PC-9 (cell line): ENCODE measurements around the gene DBN1. TPM values are rescaled to one million over a fixed set of nuclear protein-coding genes. Genes with fewer than 3 reads are reported as not detected.

ENCODE experiments used
- BruUV-seq: library from RNA; stranded (reverse); fragments of 400-500 nt; replicated peaks from 2 replicates; lab custom pipeline; 2021; lab: Mats Ljungman, UMichigan
- CTCF ChIA-PET: fragments of 300-600 bp; sonication (Branson Sonifier 250); formaldehyde crosslinking; loops from one replicate; lab custom pipeline; 2022; ENCODE audit warnings: antibody characterized with exemption; lab: Charles Lee
- POLR2A ChIA-PET: fragments of 300-600 bp; sonication (Branson Sonifier 250); formaldehyde crosslinking; loops from one replicate; lab custom pipeline; 2022; ENCODE audit warnings: antibody characterized with exemption; ENCODE audit not compliant: unreplicated experiment; lab: Charles Lee
- DNase-seq, 2 experiments: peaks; one replicate each; pipeline versions ENCODE4 v3.0.0 to v3.0.0-alpha.2; 2015 to 2022; ENCODE audit warnings: mixed read lengths in 1 of 2
- H2AFZ ChIP-seq: fragments of 200-600 bp; sonication (generic); 2 replicates; pipeline ENCODE4 v1.8.1; 2017; ENCODE audit warnings: antibody characterized with exemption
- H3F3A ChIP-seq: fragments of 200-600 bp; sonication (generic); 2 replicates; pipeline ENCODE4 v1.8.1; 2017; ENCODE audit warnings: antibody characterized with exemption, mild to moderate bottlenecking, low read depth; ENCODE audit not compliant: insufficient read depth
- H3K27ac ChIP-seq: fragments of 200-600 bp; sonication (generic); 2 replicates; pipeline ENCODE4 v1.6.1; 2016; ENCODE audit warnings: mixed run types
- H3K27me3 ChIP-seq: fragments of 200-600 bp; sonication (generic); 2 replicates; pipeline ENCODE4 v1.6.1; 2016; ENCODE audit warnings: low read depth, mixed run types; ENCODE audit not compliant: insufficient read depth
- H3K36me3 ChIP-seq: fragments of 200-600 bp; sonication (generic); 2 replicates; pipeline ENCODE4 v1.6.1; 2016; ENCODE audit warnings: low read depth, mixed run types
- H3K4me1 ChIP-seq: fragments of 200-600 bp; sonication (generic); replicated peaks from 2 replicates; pipeline ENCODE4 v1.6.1; 2016; ENCODE audit warnings: mixed run types; ENCODE audit not compliant: insufficient read depth
- H3K4me2 ChIP-seq: fragments of 200-600 bp; sonication (generic); 2 replicates; pipeline ENCODE4 v1.6.1; 2017; ENCODE audit warnings: mixed run types
- H3K4me3 ChIP-seq: fragments of 200-600 bp; sonication (generic); 2 replicates; pipeline ENCODE4 v1.6.1; 2016; ENCODE audit warnings: mixed run types
- H3K79me2 ChIP-seq: fragments of 200-600 bp; sonication (generic); 2 replicates; pipeline ENCODE4 v1.6.1; 2017; ENCODE audit warnings: low read depth, mixed run types
- H3K9me2 ChIP-seq: fragments of 200-600 bp; sonication (generic); 2 replicates; pipeline ENCODE4 v1.8.1; 2017; ENCODE audit warnings: mild to moderate bottlenecking; ENCODE audit not compliant: insufficient read depth
- H3K9me3 ChIP-seq: fragments of 200-600 bp; sonication (generic); 2 replicates; pipeline ENCODE4 v1.8.1; 2016; ENCODE audit warnings: low read depth; ENCODE audit not compliant: insufficient read depth
- H4K20me1 ChIP-seq: fragments of 200-600 bp; sonication (generic); 2 replicates; pipeline ENCODE4 v1.8.1; 2017; ENCODE audit not compliant: insufficient read depth
- CTCF ChIP-seq: fragments of 200-600 bp; sonication (generic); conservative IDR thresholded peaks from 2 replicates; pipeline ENCODE4 v1.6.1; 2017; ENCODE audit warnings: mixed run types, antibody characterized with exemption, mild to moderate bottlenecking, moderate library complexity
- EZH2 ChIP-seq: fragments of 200-600 bp; sonication (generic); IDR thresholded peaks from 2 replicates; pipeline ENCODE4 v1.8.0; 2017; ENCODE audit warnings: antibody characterized with exemption, low read depth
- intact Hi-C: fragments of 100-400 bp; cut with micrococcal nuclease; formaldehyde crosslinking; loops from one replicate; pipeline ENCODE4 v1.10.0; 2022; ENCODE audit not compliant: unreplicated experiment
- total RNA-seq: library from RNA; stranded (reverse); gene quantifications from 2 replicates; pipeline ENCODE4 v1.2.3, GENCODE V29; 2021

Gene DBN1
- total RNA-seq, 1 experiment from 2014 or later = 144 TPM

DNA sequence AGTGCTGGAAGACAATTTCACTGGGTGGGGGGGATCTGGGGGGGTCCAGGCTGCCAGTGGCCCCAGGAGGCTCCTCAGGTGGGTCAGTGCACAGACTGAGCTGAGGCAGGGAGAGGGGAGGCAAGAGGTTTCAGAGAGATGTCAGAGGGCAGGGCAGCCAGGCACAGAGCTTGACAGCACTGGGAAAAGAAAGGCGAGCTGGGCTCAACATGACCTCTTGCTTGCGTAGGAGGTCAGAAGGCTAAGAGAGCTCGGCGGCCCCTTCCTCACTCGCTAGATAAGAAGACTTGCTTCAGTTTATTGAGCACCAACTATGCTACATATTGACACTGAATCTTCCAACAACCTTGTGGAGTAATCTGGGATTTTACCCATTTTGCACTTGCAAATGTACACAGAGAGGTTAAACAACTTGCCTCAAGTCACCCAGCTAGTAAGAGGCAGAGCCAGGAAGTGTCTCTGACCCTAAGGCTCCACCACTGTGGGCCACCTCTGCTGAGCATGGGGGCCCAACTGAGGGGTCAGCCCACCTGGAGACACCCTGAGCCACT lies 20.4 kb upstream of the DBN1 start:
- Histone ChIP-seq H3K36me3 (peaks cover 4% of the 10 kb centered on the region; the same call in 1 of the 2 replicates), H3K4me1 (peaks cover 41% of the 10 kb centered on the region), H3K9me2 (no peaks in the 10 kb centered on the region), H3K9me3 (no peaks in the 10 kb centered on the region), H3K79me2 (peaks cover 36% of the 10 kb centered on the region), H3K4me2 (peak overlapping the region; percentile 82), H3K4me3 (peak overlapping the region; percentile 3; the same call in 1 of the 2 replicates), H4K20me1 (no peaks in the 10 kb centered on the region), H3K27me3 (no peaks in the 10 kb centered on the region), H3K27ac (peak overlapping the region; percentile 65), H2AFZ (no peak overlapping the region), H3F3A (peaks cover 31% of the 10 kb centered on the region; the same call in 1 of the 2 replicates)
- ChIA-PET CTCF (no interaction called here), POLR2A (interaction anchor here (0.7 to 1.1 kb wide), 2 partner anchors 22 to 68 kb away, joined by 3 to 4 read pairs; no protein-coding TSS in a partner anchor)
- intact Hi-C loops = loop anchor here (1.0 to 2.0 kb wide), 2 partner anchors 19 to 23 kb away; no protein-coding TSS in a partner anchor
- BruUV-seq = TSS peak; percentile 2
- no peak for DNase-seq
- no peak for TF ChIP-seq CTCF
- no peak for TF ChIP-seq EZH2

- no TSS peak for BruUV-seq
- intact Hi-C loops = no loop called here
- Histone ChIP-seq H2AFZ (no peak overlapping the region), H3K4me1 (peaks cover 36% of the 10 kb centered on the region), H3K9me3 (no peaks in the 10 kb centered on the region), H3K4me2 (peak overlapping the region; percentile 82; the same call in 1 of the 2 replicates), H3K27ac (peak overlapping the region; percentile 65), H3K27me3 (no peaks in the 10 kb centered on the region), H3K36me3 (peaks cover 4% of the 10 kb centered on the region; the same call in 1 of the 2 replicates), H3K79me2 (peaks cover 36% of the 10 kb centered on the region), H3K4me3 (no peak overlapping the region), H4K20me1 (no peaks in the 10 kb centered on the region), H3K9me2 (no peaks in the 10 kb centered on the region), H3F3A (peaks cover 31% of the 10 kb centered on the region; the same call in 1 of the 2 replicates)
- no peak for DNase-seq
- ChIA-PET POLR2A (interaction anchor here (1.1 kb wide), 1 partner anchor 67 kb away, joined by 4 read pairs; no protein-coding TSS in a partner anchor), CTCF (no interaction called here)
- TF ChIP-seq CTCF (no peak), EZH2 (no peak)
Observed at GRCh38 chr5:177492841-177493240, 19.4 kb upstream of the DBN1 start.

DNA sequence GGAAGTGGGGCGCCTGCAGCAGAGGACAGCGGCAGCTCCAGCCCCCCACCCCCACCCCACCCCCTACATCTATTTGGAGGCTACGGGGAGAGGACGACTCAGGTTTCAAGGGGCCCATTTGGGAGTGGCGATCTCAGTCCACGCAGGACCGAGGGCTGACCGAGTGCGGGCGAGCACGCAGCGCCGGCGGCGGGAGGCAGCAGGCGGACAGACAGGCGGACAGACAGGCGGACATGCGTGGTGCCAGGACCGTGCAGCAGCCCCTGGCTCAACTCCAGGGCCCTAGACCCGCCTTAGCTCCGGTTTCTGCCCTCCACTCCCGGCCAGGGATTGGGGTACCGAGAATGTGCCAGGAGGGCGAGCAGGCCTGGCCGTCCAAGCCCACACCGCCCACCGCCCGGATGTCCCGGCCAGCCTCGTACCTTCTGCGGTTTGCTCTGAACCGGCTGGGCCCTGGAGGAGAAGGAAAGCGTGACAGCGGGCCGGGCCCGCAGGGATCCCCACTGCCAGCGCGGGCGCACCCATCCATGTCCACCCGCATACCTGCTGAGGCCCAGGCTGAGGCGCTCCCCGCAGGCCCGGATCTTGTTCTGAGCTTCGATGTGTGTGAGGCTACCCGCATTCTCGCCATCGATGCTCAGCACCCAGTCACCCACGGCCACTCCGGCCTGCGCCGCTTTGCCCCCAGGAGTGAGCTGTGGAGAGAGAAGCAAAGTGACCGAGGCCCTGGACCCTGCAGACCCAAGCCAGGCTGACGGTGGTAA lies 18.7 kb upstream of the DBN1 start:
- peaks cover 36% of the 10 kb centered on the region for H3K79me2 ChIP-seq
- intact Hi-C loops = no loop called here

More for the DNA sequence above, 18.7 kb upstream of the DBN1 start:
- CTCF ChIA-PET = no interaction called here
- Histone ChIP-seq H3K27me3 (no peaks in the 10 kb centered on the region), H3K4me3 (no peak overlapping the region), H3K36me3 (peaks cover 4% of the 10 kb centered on the region; the same call in 1 of the 2 replicates), H3K9me3 (no peaks in the 10 kb centered on the region), H3K9me2 (no peaks in the 10 kb centered on the region), H3K27ac (0 out of 2 replicates have a peak overlapping the region, but pooled peaks have one; percentile 65), H3K4me2 (no peak overlapping the region), H2AFZ (no peak overlapping the region), H3F3A (peaks cover 35% of the 10 kb centered on the region; the same call in 1 of the 2 replicates), H4K20me1 (no peaks in the 10 kb centered on the region), H3K4me1 (peaks cover 35% of the 10 kb centered on the region)
- POLR2A ChIA-PET = interaction anchor here (0.6 kb wide), 1 partner anchor 13 kb away, joined by 3 read pairs; no protein-coding TSS in a partner anchor
- TF ChIP-seq CTCF = no peak
- TF ChIP-seq EZH2 = no peak
- no peak for DNase-seq
- no TSS peak for BruUV-seq
